ENCODE measurements around the gene PARD3B.

PARD3B gene

DNA sequence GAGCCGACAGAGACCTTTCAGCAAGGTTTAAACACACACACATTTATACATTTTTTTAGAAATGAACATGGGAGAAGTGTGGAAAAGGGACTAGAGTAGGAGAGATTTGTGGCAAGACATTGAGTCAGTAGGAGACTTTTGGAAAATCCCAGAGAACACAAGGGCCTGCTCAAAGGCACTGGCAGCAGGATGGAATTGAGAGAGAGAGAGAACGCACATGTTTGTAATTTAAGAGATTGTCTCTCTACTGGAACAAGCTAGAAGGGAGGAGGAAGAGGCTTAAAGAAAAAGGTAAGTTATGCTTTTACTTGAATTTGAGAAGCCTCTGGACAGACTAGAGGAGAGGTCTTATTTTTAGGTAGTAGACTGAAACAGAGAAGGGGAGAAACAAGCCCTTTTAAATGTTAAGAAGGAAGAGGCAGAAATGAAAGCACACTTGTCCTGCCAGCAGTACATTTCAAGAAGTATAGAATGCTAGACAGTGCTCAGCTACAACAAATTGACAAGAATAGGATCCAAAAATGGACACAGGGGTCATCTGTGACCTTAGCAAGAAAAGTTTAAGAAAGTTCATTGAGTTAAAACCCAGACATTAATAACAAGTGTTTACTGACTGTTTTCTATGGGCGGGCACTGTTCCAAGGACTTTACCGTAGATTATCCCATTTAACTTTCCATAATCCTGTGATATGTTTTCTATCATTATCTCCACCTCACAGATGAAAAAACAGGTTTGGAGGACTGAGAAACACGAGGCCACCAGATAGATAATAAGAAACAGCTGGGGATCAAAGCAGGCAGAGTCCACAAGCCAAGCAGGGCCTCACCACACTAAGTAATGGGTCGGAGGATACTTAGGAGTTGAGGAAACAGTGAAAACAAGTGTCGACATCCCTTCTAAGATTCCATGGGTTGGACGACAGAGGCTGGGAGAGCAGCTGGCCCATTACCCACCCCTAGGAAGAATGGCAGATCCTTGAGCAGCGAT, 830.5 kb downstream of the PARD3B start:
- no peak for DNase-seq

DNA sequence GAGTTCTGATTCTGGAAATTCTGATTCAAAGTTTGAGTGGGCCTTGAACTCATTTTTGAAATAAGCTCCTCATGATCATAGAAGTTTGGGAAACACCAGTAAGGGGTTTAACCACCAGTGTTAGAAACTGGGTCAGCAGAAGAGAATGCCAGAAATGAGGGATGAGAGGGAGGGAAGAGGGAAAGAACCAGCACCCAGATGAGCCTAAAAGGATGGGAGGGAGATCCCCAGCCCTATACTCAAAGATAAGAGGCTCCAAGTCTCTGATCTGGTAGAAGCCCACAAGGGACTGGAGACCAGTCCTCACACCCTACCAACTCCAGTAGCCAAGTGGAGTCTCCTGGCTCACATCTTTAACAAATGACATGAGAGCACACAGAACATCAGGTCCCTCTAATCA, 832.0 kb downstream of the PARD3B start:
- no peak for DNase-seq

GRCh38 chr2:205383601-205384000, 838.3 kb downstream of the PARD3B start:
- no peak for DNase-seq

- no peak for DNase-seq
These were observed 840.8 kb downstream of the PARD3B start for GRCh38 chr2:205386109-205386508.

GRCh38 chr2:205387350-205388055, 842.2 kb downstream of the PARD3B start:
- no peak for DNase-seq

GRCh38 chr2:205390866-205391265, 845.6 kb downstream of the PARD3B start:
- no peak for DNase-seq

DNA sequence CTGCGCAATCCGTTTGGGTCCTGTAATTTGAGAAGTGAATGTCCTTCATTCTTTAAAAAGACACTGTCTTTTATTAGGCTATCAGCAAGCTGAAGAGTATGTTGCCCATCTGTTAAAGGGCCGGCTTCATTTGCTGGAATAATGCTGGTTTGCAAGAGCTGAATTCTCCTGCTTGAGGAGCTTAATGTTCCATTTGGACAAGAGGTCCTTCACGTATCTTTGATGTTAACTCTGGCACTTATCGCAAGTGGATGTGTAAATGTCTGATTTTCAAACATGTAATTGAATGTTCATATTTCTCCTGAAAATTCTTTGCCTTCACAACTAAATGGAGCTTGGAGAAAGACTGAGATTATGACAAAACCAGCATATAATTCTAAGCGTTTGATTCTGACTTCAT, 856.2 kb downstream of the PARD3B start:
- DNase-seq, result no peak

- no peak for DNase-seq
These were observed 856.7 kb downstream of the PARD3B start for GRCh38 chr2:205402011-205402410.

GRCh38 chr2:205403244-205403825, 858.1 kb downstream of the PARD3B start:
- no peak for DNase-seq

DNA sequence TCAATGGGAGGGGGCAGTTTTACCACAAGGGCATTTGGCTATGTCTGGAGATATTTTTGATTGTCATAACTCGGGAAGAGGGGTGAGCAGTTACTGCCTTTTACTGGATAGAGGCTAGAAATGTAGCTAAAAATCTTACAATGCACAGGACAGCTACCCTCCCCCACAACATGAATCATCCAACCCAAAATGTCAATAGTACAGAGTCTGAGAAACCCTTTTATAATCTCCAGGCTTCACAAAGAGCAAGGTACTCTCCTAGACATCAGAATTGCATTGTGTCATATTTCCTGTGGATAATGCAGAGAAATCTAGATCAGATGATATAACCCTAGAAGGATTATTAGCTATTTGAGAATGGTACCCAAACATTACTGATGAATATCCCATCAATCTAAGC, 859.9 kb downstream of the PARD3B start:
- DNase-seq, result no peak

DNA sequence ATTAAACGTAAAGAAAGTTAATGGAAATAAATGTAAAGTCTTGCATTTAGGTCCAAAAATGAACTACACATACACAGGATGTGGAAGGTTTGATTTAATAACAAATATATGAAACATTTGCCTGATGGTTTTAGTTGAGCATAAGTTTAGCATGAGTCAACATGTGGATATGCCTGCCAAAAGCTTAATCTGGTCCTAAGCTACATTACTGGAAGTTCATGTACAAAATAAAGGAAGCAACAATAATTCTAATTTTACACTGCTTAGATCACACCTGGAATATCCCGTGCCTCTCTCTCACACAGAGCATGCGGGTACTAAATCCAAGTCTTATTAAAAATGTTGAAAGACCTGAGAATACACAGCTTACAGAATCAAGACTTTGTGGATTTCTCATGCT, 860.5 kb downstream of the PARD3B start:
- DNase-seq, result no peak

DNA sequence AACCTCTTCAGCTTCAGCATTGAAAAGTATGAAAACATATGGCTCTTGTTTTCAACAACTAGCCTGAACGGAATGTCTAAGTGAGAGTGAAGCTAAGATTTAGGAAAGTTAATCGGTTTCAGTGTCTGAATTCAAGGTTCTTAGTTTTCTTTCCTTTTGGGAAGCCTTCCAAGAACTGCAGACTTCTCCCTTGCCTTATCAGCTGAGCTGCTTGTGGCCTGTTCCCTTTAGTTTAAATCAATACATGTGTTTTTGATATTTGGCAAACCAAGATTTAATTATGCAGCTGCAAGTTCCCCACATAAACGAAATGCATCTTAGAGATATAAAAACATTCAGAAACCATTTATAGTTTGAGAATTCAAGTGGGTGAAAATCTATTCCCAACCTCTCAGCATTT, 862.7 kb downstream of the PARD3B start:
- no peak for DNase-seq

DNA sequence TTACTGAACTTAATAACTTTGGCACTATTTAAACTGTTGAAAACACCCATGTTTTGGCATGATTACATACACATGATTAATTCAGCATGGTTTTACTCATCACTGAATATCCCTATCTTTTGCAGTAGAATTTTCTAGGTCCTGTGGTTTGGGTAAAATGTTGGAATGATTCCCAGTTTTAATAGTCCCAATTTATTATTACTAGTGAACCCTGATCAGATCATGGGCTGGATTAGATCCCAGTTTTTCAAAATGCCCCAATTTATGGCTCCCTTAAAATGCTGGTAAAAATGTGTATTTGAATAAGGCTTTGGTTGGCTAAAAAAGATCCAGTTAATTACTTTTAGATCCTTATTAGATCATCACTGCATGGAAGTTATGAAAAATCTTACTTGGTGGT, 863.4 kb downstream of the PARD3B start:
- DNase-seq, result no peak

DNA sequence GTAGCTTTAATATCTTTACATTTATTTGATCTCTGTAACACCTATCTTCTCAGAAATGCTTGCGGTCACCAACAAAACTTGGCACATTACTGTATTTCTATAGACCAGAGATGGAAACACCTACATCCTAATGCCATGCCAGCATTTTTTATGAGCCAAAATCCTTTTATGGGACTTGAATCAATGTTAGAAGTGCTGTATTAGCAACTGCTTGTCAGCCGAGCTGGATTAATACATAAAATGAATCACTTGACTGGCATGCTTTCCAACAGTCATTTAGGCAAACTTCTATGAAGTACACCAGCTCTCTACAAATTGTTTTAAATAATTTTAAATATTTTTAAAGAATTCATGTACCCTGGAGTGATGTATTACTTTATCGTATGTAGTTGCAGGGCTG, 864.1 kb downstream of the PARD3B start:
- DNase-seq, result no peak

DNA sequence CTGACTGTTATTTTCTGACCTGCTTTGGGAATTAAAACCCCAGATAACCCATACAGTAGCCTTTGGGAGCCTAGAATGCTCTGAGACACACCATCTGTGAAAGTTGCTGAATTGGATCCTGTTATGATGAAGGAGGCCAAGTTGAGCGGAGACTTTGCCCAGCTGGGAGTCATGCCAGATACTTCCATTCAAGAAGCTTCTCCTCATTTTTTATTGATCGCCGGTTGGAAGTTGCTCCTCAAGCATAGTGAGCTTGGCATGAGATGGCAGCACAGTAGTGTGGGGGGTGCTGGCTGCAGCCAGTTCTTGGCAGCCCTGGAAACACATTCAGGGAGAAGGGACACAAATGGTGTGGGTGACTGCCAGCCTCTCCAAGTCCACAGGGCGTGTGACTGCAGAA, 866.3 kb downstream of the PARD3B start:
- no peak for DNase-seq

GRCh38 chr2:205424326-205424725, 879.1 kb downstream of the PARD3B start:
- DNase-seq, result no peak

DNA sequence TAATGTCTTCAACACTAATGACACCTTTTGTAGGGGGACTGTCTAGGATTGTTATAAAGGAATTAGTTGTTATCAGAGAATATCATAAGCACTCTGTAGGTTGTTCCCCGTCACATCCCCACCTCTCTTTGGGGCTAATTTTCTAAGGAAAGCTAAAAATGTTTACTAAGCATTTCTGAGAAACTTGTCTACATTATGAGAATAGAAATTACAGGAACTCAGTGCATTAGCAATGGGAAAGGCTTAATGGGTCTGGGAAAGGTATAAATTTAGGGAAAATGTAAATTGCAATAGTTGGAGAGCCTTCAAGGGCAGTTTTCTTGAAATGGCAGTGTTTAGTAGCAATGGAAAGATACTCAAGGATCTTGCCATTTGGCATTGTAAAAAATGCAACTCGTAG, 879.8 kb downstream of the PARD3B start:
- no peak for DNase-seq

- no peak for DNase-seq
These were observed 881.8 kb downstream of the PARD3B start for GRCh38 chr2:205427112-205427511.

- no peak for DNase-seq
These were observed 883.5 kb downstream of the PARD3B start for GRCh38 chr2:205428811-205429210.

- DNase-seq, result no peak
These were observed 890.7 kb downstream of the PARD3B start for GRCh38 chr2:205435970-205436369.

- no peak for DNase-seq
These were observed 893.0 kb downstream of the PARD3B start for GRCh38 chr2:205438241-205438640.

DNA sequence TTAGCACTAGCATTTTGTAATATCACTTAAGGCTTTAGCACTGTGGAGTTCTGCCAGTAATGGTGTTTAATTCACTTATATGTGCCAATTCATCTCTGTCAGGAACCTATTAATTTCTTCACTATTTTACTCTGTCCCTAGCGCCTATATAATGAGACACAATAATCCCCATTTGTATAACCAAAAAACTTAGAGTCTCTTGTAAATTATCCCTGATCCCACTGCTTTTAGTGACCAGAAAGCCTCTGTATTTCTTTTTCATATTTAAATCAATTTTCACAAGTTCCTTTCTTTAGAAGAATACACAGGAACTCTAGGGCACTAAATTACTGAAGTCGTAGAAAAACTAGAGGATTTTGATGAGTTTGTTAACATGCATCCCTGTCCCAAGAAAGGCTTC, 894.3 kb downstream of the PARD3B start:
- DNase-seq, result no peak

- DNase-seq, result no peak
These were observed 896.2 kb downstream of the PARD3B start for GRCh38 chr2:205441524-205441923.

GRCh38 chr2:205448189-205448588, 902.9 kb downstream of the PARD3B start:
- DNase-seq, result no peak
